NOMO-1 treated with dmso at 0.1 percent for 144 hours (cell line): Measurements from ENCODE around the gene ZNF629.

Experiments used
- DNase-seq: peaks from one replicate; lab custom pipeline; 2025; ENCODE audit not compliant: unreplicated experiment; lab: John Stamatoyannopoulos, UW

ZNF629 gene

GRCh38 chr16:30767767-30768465, 19.1 kb downstream of the ZNF629 start:
- DNase-seq, result no peak

GRCh38 chr16:30766933-30767284, 20.1 kb downstream of the ZNF629 start:
- no peak for DNase-seq

- DNase-seq, result no peak
Measured at GRCh38 chr16:30766206-30766932, 20.6 kb downstream of the ZNF629 start.

GRCh38 chr16:30764816-30765465, 22.1 kb downstream of the ZNF629 start:
- no peak for DNase-seq

GRCh38 chr16:30764086-30764485, 22.9 kb downstream of the ZNF629 start:
- no peak for DNase-seq

GRCh38 chr16:30762991-30763725, 23.8 kb downstream of the ZNF629 start:
- no peak for DNase-seq

- DNase-seq, result peak; percentile 95
Measured at GRCh38 chr16:30761928-30762902, 24.8 kb downstream of the ZNF629 start, which contains the start of the genes CFAP119 and RNF40. TSS of gene CFAP119 (minus strand) at chr16:30762062. CDS start at chr16:30761748, 314 bp downstream. TSS of gene RNF40 (plus strand) at chr16:30762322. CDS start at chr16:30762546, 224 bp downstream.

- DNase-seq, result peak; percentile 33
Measured at GRCh38 chr16:30761427-30761927, 25.5 kb downstream of the ZNF629 start.

GRCh38 chr16:30760577-30761426, 26.2 kb downstream of the ZNF629 start:
- DNase-seq, result no peak

- DNase-seq, result no peak
Measured at GRCh38 chr16:30760001-30760559, 26.9 kb downstream of the ZNF629 start.

- DNase-seq, result peak; percentile 95
Measured at GRCh38 chr16:30758988-30759491, 28.0 kb downstream of the ZNF629 start.

GRCh38 chr16:30757316-30757715, 29.7 kb downstream of the ZNF629 start:
- no peak for DNase-seq

GRCh38 chr16:30756781-30757100, 30.3 kb downstream of the ZNF629 start:
- DNase-seq, result no peak

GRCh38 chr16:30755955-30756780, 30.8 kb downstream of the ZNF629 start:
- DNase-seq, result no peak

- no peak for DNase-seq
Measured at GRCh38 chr16:30753596-30753995, 33.4 kb downstream of the ZNF629 start.

GRCh38 chr16:30750876-30751465, 36.0 kb downstream of the ZNF629 start:
- DNase-seq, result no peak

- DNase-seq, result no peak
Measured at GRCh38 chr16:30750201-30750600, 36.8 kb downstream of the ZNF629 start.
